Smooth muscle cell (in vitro differentiated cells): Measurements from ENCODE around the gene IL1RAPL2. TPM values are rescaled to one million over a fixed set of nuclear protein-coding genes. Genes with fewer than 3 reads are reported as not detected.

Experiments
- DNase-seq: peaks from one replicate; lab custom pipeline; 2025; ENCODE audit not compliant: unreplicated experiment; lab: John Stamatoyannopoulos, UW
- H2AFZ ChIP-seq: fragments of 200-600 bp; sonication (generic); 2 replicates; pipeline ENCODE4 v1.6.0; 2016; ENCODE audit warnings: antibody characterized with exemption, low read depth, mild to moderate bottlenecking
- H3F3A ChIP-seq: fragments of 200-600 bp; sonication (generic); 2 replicates; pipeline ENCODE4 v1.6.0; 2017; ENCODE audit warnings: antibody characterized with exemption, low read depth
- H3K27ac ChIP-seq: fragments of 200-600 bp; sonication (generic); 2 replicates; pipeline ENCODE4 v1.5.1; 2016; ENCODE audit warnings: low read depth, mild to moderate bottlenecking
- H3K27me3 ChIP-seq: fragments of 200-600 bp; sonication (generic); 2 replicates; pipeline ENCODE4 v1.6.1; 2016; ENCODE audit warnings: low read depth, mild to moderate bottlenecking
- H3K36me3 ChIP-seq: fragments of 200-600 bp; sonication (generic); 2 replicates; pipeline ENCODE4 v1.5.1; 2016; ENCODE audit warnings: low read depth
- H3K4me1 ChIP-seq: fragments of 200-600 bp; sonication (generic); 2 replicates; pipeline ENCODE4 v1.5.1; 2016; ENCODE audit warnings: low read depth
- H3K4me2 ChIP-seq: fragments of 200-600 bp; sonication (generic); 2 replicates; pipeline ENCODE4 v1.6.0; 2016; ENCODE audit warnings: mild to moderate bottlenecking
- H3K4me3 ChIP-seq: fragments of 200-600 bp; sonication (generic); 2 replicates; pipeline ENCODE4 v1.5.1; 2016; ENCODE audit warnings: mild to moderate bottlenecking
- H3K79me2 ChIP-seq: fragments of 200-600 bp; sonication (generic); 2 replicates; pipeline ENCODE4 v1.6.0; 2016; ENCODE audit warnings: low read depth, mild to moderate bottlenecking
- H3K9ac ChIP-seq: fragments of 200-600 bp; sonication (generic); 2 replicates; pipeline ENCODE4 v1.6.0; 2016; ENCODE audit warnings: low read depth
- H3K9me3 ChIP-seq: fragments of 200-600 bp; sonication (generic); replicated peaks from 2 replicates; pipeline ENCODE4 v1.5.1; 2016; ENCODE audit warnings: low read depth
- H4K20me1 ChIP-seq: fragments of 200-600 bp; sonication (generic); 2 replicates; pipeline ENCODE4 v1.6.0; 2016; ENCODE audit warnings: low read depth
- CTCF ChIP-seq: fragments of 200-600 bp; sonication (generic); IDR thresholded peaks from 2 replicates; pipeline ENCODE4 v1.5.1; 2017; ENCODE audit warnings: borderline replicate concordance, mild to moderate bottlenecking, antibody characterized with exemption; ENCODE audit not compliant: insufficient read depth, poor library complexity, severe bottlenecking
- WGBS: methylation state at CpG from one replicate; pipeline ENCODE4 v1.1.7; 2016; ENCODE audit warnings: low lambda C conversion rate; 5-methylcytosine and 5-hydroxymethylcytosine counted together
- polyA plus RNA-seq: library from polyadenylated mRNA; unstranded; fragments of >200 nt; fragmentation: Nextera tagmentation; extraction: Ambion mirVana; gene quantifications from 2 replicates; pipeline ENCODE4 v1.2.1, GENCODE V29; 2016
- total RNA-seq: library from RNA; depleted of rRNA; stranded (reverse); fragments of >200 nt; gene quantifications from 2 replicates; pipeline ENCODE4 v1.2.3, GENCODE V29; 2014

The IL1RAPL2 gene
- total and polyA plus RNA-seq, 2 experiments from 2014 or later = not detected

- H3F3A ChIP-seq = no peaks in the 10 kb centered on the region
- H3K4me3 ChIP-seq = no peak overlapping the region
- H3K27me3 ChIP-seq = no peaks in the 10 kb centered on the region
- no peak for DNase-seq
- H3K27ac ChIP-seq = no peak overlapping the region
- no peaks in the 10 kb centered on the region for H3K9me3 ChIP-seq
- WGBS = 47% methylated on average over 4 of the region's 4 CpGs
- no peaks in the 10 kb centered on the region for H3K36me3 ChIP-seq
- no peak overlapping the region for H2AFZ ChIP-seq
- TF ChIP-seq CTCF = no peak
- H3K9ac ChIP-seq = no peak overlapping the region
- H4K20me1 ChIP-seq = no peaks in the 10 kb centered on the region
- H3K4me2 ChIP-seq = no peak overlapping the region
- no peaks in the 10 kb centered on the region for H3K79me2 ChIP-seq
- H3K4me1 ChIP-seq = no peaks in the 10 kb centered on the region
Measured at GRCh38 chrX:105150557-105150956, 584.6 kb downstream of the IL1RAPL2 start.

GRCh38 chrX:105167233-105167632 is 601.2 kb downstream of the IL1RAPL2 start:
- H4K20me1 ChIP-seq = no peaks in the 10 kb centered on the region
- no peak overlapping the region for H3K4me2 ChIP-seq
- H3K4me3 ChIP-seq = no peak overlapping the region
- H3K9ac ChIP-seq = no peak overlapping the region
- no peaks in the 10 kb centered on the region for H3K36me3 ChIP-seq
- no peaks in the 10 kb centered on the region for H3K4me1 ChIP-seq
- H3K9me3 ChIP-seq = no peaks in the 10 kb centered on the region
- H3K27ac ChIP-seq = no peak overlapping the region
- H3F3A ChIP-seq = no peaks in the 10 kb centered on the region
- no peak overlapping the region for H2AFZ ChIP-seq
- no peak for DNase-seq
- TF ChIP-seq CTCF = no peak
- H3K79me2 ChIP-seq = no peaks in the 10 kb centered on the region
- 55% methylated on average over 3 of the region's 3 CpGs for WGBS
- H3K27me3 ChIP-seq = no peaks in the 10 kb centered on the region

- Histone ChIP-seq H2AFZ (no peak overlapping the region), H3K4me1 (no peaks in the 10 kb centered on the region), H3F3A (no peaks in the 10 kb centered on the region), H3K9me3 (no peaks in the 10 kb centered on the region), H3K27ac (no peak overlapping the region), H4K20me1 (no peaks in the 10 kb centered on the region), H3K27me3 (no peaks in the 10 kb centered on the region), H3K9ac (no peak overlapping the region), H3K4me2 (no peak overlapping the region), H3K4me3 (no peak overlapping the region), H3K79me2 (no peaks in the 10 kb centered on the region), H3K36me3 (no peaks in the 10 kb centered on the region)
- DNase-seq = no peak
- 61% methylated on average over 2 of the region's 2 CpGs for WGBS
- TF ChIP-seq CTCF = no peak
Measured at GRCh38 chrX:105168577-105168976, 602.6 kb downstream of the IL1RAPL2 start.

- no peak for DNase-seq
- Histone ChIP-seq H3K4me3 (no peak overlapping the region), H3K9me3 (no peaks in the 10 kb centered on the region), H3K4me1 (no peaks in the 10 kb centered on the region), H3F3A (no peaks in the 10 kb centered on the region), H4K20me1 (no peaks in the 10 kb centered on the region), H3K79me2 (no peaks in the 10 kb centered on the region), H3K36me3 (no peaks in the 10 kb centered on the region), H3K27me3 (no peaks in the 10 kb centered on the region), H2AFZ (no peak overlapping the region), H3K27ac (no peak overlapping the region), H3K9ac (no peak overlapping the region), H3K4me2 (no peak overlapping the region)
- no peak for TF ChIP-seq CTCF
- WGBS = 97% methylated on average over 4 of the region's 4 CpGs
Measured at GRCh38 chrX:105173071-105173470, 607.1 kb downstream of the IL1RAPL2 start.
